GM19035 (cell line): ENCODE measurements around the gene PRDX3.

Experiments
- ATAC-seq: cut with Tn5 transposase; IDR thresholded peaks from one replicate; pipeline ENCODE4 v1.9.1; 2021; ENCODE audit not compliant: unreplicated experiment

Gene PRDX3

GRCh38 chr10:119178372-119179119 lies at the start of gene PRDX3:
Gene PRDX3 (minus strand): TSS chr10:119178812. CDS start chr10:119178790, 22 bp downstream.
- ATAC-seq: peak; percentile 90

DNA sequence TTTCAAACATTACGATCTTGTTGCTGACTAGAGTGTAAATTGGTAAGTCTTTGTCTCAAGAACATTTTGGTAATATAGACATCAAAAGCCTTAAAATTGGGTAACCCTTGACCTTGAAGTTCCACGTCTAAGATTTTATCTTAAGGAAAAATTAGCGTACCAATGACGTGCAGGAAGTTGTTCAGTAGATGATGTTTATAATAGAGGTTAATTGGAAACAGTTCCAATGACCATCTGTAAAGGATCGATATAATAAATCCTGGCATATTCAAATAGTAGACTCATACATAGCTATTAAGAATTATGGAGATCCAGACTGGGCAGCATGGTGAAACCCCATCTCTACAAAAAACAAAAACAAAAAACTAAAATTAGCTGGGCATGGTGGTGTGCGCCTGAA lies 49.2 kb upstream of the PRDX3 start:
- ATAC-seq: no peak

DNA sequence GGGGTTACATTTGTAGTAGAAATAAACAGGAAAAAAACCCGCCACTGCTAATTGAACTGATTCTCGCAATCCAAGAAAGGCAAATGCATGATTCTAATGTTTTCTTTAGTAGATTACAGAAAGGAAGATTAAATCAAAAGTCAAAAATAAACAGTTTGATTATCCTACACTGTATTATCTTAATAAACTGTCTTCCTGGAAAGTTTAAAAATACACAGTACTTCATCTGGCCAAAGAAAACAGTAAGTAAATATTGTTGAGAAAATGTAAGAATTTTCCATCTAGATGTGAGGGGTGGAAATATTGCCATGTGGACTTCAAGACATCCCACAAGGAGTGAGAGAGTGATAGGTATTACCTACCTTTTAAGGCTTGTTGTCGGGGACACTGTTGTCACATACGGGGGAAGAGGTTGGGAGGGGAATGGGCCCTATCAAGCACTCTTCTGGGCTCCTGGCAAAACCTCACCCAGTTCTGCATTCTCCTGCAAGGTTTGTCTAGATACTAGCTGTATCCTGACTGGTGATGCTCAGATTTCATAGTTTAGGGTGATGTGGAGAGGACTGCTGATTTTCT lies 46.6 kb upstream of the PRDX3 start:
- no peak for ATAC-seq

- ATAC-seq: no peak
Measured at GRCh38 chr10:119222966-119223386, 44.4 kb upstream of the PRDX3 start.

DNA sequence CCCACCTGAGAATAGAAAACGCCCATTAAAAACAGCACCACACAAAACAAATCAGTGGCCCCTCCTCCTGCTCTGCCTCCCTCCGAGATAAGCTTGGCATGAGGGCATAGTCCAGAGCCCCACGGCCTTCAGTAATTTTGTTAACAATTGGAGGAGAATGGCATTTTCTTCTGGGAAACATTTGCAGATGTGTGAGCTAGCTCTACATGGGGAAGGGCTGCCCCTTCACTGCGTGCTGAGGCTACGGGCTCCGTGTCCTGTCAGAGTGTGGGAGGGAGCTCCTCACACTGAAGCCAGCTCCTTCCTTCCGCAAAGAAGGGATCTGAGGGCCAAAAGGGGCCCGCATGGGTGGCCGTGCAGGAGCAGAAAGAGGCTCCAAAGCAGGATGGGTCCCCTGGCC lies 43.9 kb upstream of the PRDX3 start:
- no peak for ATAC-seq

DNA sequence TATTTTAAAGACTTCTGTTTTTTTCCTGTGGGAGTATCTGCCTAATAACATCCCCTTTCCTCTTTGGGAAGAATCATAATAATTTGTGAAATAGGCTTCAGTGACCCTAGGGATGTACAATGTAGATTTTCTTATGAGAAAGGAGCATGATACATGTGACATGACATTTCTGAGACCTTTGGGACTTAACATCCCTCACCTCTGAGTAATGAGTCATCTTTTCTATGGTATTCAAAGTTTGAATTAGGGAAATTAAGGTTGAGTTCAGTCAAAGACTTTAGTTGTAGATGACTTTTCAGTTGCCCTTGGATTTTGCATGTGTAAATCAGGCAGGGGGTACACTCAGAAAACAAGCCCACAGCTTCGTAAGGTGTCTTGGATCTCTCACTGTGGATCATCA lies 43.1 kb upstream of the PRDX3 start:
- no peak for ATAC-seq

- no peak for ATAC-seq
Measured at GRCh38 chr10:119221201-119221600, 42.6 kb upstream of the PRDX3 start.

DNA sequence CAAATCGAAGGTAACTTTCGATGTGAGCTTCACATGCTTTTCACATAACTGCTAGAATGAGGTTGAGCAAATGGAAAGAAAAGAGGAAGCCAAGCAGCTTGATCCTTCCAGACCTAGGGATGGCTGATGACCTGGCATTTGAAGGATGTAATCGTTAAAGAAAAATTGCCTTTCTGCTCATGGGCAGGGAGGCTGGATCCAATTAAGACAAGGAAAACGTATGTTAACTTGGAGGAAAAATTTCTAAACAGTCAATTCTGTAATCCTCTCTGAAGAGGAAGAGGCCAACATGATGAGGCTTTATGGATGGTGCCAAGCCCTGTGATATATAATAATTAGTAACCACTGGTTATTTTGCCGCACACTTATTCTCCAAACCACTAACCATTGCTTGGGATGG lies 41.3 kb upstream of the PRDX3 start:
- no peak for ATAC-seq

GRCh38 chr10:119217991-119218490 lies 39.4 kb upstream of the PRDX3 start:
- ATAC-seq: no peak

DNA sequence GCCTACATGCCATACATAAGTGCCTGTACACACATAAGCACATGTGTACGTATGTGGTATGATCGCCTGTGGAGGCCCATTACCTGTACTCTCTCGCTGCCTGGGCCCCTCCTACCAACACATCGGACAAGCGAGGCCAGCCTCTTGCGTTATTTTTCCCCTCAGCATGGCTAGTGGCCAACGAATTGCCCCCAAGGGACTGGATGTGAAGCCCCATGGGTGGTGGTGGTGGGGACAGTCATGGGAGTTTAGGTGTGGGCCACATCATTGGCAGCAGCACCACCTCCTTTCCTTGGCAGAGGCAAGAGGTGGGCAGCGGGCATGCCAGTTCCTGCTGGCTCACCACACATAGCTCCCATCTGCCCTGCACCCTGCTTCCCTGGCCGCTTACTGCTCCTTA lies 38.8 kb upstream of the PRDX3 start:
- ATAC-seq: no peak

DNA sequence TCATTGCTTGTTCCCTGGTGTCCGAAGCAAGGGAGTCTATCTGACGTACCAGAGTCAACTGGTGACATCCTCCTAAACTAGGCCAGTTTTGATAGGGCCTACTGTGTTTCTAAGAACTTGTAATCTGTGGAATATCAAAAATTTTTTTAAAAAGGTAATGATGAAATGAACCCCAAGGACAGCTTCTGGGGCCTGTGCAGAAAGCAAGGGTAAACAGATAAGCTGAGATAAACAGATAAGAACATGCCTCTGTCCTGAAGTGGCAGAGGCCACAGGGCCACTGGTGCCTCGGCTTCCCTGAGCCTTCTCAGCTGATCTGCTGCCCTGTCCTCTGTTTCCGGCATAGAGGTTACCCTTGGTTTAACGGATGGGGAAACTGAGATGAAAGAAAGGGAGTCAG lies 37.5 kb upstream of the PRDX3 start:
- no peak for ATAC-seq

DNA sequence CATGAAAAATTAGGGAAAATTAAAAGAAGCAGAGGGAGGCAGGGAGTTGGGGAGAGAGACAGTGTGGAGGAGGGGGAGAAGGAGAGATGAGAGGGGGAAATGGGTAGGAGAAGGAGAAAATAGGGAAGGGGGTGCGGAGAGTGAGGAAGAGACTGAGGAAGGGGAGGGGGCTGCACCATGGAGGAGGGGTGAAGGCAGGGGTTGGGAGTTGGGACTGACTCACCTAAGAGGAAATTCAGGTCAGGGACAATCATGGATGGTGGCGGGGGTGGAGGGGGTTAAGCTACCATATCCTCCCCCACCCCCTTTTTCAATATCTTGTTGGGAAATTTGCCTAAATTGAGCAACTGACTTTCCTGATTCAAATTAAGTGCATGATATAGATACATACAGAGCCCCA lies 36.8 kb upstream of the PRDX3 start:
- no peak for ATAC-seq

GRCh38 chr10:119211625-119212441 lies 33.2 kb upstream of the PRDX3 start:
- no peak for ATAC-seq

GRCh38 chr10:119211176-119211575 lies 32.6 kb upstream of the PRDX3 start:
- ATAC-seq: no peak

DNA sequence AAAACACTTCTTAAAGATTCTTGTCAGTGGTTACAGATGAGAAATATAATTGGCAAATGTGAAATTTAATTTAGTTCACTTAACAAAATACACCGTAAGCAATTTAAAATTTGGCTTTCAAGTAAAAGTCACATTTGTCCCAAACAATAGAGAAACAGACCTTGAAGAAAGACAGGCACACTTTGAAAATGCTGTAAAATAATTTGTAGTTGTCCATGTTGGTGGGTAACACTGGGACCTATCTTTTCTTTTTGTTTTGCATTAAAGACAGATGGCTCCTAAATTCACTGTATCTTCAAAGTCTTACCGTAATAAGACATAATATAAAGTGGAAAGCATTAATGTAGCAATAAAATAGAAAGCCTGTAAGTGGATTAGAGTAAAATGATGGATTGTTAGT lies 32.0 kb upstream of the PRDX3 start:
- ATAC-seq: no peak

DNA sequence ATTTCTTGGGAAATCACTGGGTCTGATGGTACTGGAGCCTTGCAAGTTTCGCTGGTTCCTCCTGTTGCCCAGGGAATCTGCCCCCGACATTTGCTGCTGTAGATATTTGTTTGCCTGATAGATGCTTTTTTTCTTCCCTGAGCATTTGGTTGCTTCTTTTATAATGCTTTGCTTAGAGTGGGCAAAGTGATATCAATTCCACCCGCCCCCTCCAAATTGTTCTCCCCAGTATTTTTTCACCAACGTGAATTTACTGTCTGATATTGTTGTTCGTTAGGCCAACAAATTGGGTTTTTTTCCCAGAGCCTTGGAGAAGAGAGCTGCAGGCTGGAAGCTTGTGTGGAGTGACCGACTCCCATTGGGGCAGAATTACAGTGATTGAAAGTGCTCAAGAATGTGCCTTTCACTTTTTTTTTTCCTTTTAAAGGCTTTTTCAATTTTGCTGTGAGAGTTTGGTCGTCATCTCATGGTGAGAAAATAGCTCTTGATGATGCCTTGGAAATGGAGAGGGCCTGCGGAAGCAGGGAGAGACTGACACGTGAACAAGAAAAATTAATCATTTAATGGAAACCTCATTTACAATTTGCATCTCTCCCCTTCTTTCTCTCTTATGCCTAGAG lies 31.2 kb upstream of the PRDX3 start:
- ATAC-seq: no peak

DNA sequence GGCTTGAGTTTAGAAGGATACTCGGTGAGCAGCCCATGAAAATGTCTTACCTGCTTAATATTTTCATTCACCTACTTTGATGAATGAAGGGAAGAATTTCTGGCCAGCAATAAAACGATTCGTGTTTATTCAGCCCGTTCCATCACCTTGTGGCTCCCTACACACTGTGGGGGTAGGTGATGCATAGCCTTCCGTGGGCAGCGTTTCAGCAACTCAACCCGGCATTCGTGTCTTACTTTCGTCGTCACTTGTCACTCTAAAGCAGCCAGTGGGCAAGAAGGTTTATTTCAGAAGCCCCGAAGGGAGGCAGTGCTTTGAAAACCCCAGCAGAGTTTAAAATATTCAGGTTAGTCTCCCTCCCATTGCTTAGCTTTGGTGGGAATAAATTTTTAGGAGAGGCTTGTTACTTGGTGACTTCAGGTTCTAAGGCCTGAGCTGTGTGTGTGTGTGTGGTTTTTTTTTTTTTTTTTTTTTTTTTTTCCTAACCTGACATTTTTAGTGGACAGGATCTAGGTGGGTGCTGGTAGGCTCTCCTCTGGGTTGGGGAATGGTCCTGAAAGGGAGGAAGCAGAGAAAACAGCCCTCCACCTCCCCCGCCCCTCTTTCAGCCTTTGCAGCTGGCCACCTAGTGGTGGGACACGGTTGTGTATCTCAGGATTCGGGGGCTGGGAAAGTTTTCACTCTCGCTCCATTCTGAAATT lies 30.6 kb upstream of the PRDX3 start:
- ATAC-seq: no peak

- no peak for ATAC-seq
Measured at GRCh38 chr10:119208553-119208940, 29.9 kb upstream of the PRDX3 start.

GRCh38 chr10:119207713-119208552 lies 29.3 kb upstream of the PRDX3 start:
- ATAC-seq: peak; percentile 4

DNA sequence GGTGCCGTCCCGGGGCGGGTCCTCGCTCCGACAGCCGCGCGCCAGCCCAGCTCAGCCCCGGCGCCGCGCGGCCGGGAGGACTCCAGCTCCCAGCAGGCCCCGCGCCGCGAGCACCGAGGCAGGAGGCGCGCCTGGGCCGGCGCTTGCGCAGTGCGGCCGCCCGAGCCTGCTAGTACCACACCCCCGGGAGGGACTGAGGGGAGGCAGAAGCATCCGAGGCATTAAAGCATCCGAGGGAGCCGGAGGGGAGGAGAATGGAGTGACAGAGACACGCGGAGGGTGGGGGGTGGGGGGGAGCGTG lies 28.7 kb upstream of the PRDX3 start, which contains the start of gene GRK5:
GRK5 (plus strand) TSS at position 206 of the 301 bp plus-strand sequence. CDS start 347 bp downstream, outside the sequence.
- ATAC-seq: peak; percentile 71
